Vagina (tissue), 2 donors: ENCODE measurements around the gene BIRC7. TPM values are rescaled to one million over a fixed set of nuclear protein-coding genes. Genes with fewer than 3 reads are reported as not detected.

Experiments used
- DNase-seq, 2 donors: peaks; one replicate each; pipeline ENCODE4 v3.0.0-alpha.2; 2017; ENCODE audit errors: extremely low spot score in 2 of 2
- H3K27ac ChIP-seq: fragments of 200-600 bp; sonication (generic); one replicate; pipeline ENCODE4 v1.5.1; 2019
- H3K27me3 ChIP-seq: fragments of 200-600 bp; sonication (generic); one replicate; pipeline ENCODE4 v1.5.1; 2019
- H3K36me3 ChIP-seq, 2 donors: fragments of 200-600 bp; sonication (generic); one replicate each; pipeline ENCODE4 v1.5.1; 2017 to 2019
- H3K4me1 ChIP-seq: fragments of 200-600 bp; sonication (generic); one replicate; pipeline ENCODE4 v1.5.1; 2019
- H3K4me3 ChIP-seq, 2 donors: fragments of 200-600 bp; sonication (generic); 1 replicate in 1 of 2; 2 replicates in 1 of 2; pipeline ENCODE4 v1.5.1; 2016 to 2019
- H3K9me3 ChIP-seq: fragments of 200-600 bp; sonication (generic); one replicate; pipeline ENCODE4 v1.5.1; 2019
- POLR2A ChIP-seq, 2 donors: fragments of 450-650 bp; IDR thresholded peaks; one replicate each; pipeline ENCODE4 v1.6.1; 2017; ENCODE audit warnings: antibody characterized with exemption in 2 of 2, mild to moderate bottlenecking in 2 of 2, moderate library complexity in 2 of 2
- POLR2AphosphoS5 ChIP-seq, 2 donors: sonication (generic); formaldehyde crosslinking; IDR thresholded peaks; one replicate each; pipeline ENCODE4 v1.9.0; 2017; ENCODE audit warnings: antibody characterized with exemption in 2 of 2, mild to moderate bottlenecking in 2 of 2, low read depth in 1 of 2; ENCODE audit not compliant: insufficient read depth in 1 of 2
- intact Hi-C: fragments of 100-400 bp; cut with DNase I; formaldehyde crosslinking; loops from one replicate; pipeline ENCODE4 v1.15.1; 2023
- total RNA-seq: library from RNA; depleted of rRNA; stranded (reverse); fragments of >200 nt; gene quantifications from one replicate; pipeline ENCODE4 v1.2.3, GENCODE V29; 2016
- TF ChIP-seq, protein P1 (sequence below), 3 experiments: fragments of 450-650 bp in 2 of 3; fragments of 200-600 bp in 1 of 3; sonication (generic) in 1 of 3; IDR thresholded peaks; one replicate each; pipeline ENCODE4 v1.5.1; 2017 to 2019; ENCODE audit warnings: antibody characterized with exemption in 3 of 3, mild to moderate bottlenecking in 2 of 3, moderate library complexity in 2 of 3

The BIRC7 gene
- total RNA-seq, 1 donor from 2014 or later: 2.7 TPM

DNA sequence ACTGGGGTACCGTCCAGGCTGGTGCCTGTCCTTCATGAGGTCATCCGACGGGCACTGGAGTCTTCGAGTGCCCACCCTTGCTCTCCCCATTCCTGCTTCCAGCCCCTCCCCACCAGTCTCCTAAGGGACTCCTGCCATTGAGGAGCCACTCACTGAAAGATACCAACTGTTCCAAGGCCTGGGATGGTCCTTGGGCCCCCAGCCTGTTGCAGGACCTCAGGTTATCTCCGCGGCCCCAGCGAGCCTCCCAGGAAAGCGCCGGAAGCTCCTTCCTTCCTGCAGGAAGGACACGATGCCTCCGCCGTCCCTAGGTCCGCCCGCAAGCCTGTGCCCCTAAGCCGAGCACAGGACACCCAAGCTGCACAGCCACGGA lies 17.3 kb downstream of the BIRC7 start:
- peak overlapping the region; percentile 36 to 40 for H3K4me3 ChIP-seq
- peaks cover 11% of the 10 kb centered on the region for H3K27me3 ChIP-seq
- H3K4me1 ChIP-seq: peaks cover 21% of the 10 kb centered on the region
- no peak for DNase-seq
- no peaks in the 10 kb centered on the region for H3K36me3 ChIP-seq
- intact Hi-C loops: no loop called here
- H3K27ac ChIP-seq: no peak overlapping the region
- no peaks in the 10 kb centered on the region for H3K9me3 ChIP-seq
- no peak for TF ChIP-seq POLR2AphosphoS5 (IDR thresholded peaks at IDR 0.05; ENCODE audit: insufficient read depth in 1 of 2, low read depth in 1 of 2)
- TF ChIP-seq POLR2A (IDR thresholded peaks at IDR 0.05): no peak
- TF ChIP-seq, protein P1, sequence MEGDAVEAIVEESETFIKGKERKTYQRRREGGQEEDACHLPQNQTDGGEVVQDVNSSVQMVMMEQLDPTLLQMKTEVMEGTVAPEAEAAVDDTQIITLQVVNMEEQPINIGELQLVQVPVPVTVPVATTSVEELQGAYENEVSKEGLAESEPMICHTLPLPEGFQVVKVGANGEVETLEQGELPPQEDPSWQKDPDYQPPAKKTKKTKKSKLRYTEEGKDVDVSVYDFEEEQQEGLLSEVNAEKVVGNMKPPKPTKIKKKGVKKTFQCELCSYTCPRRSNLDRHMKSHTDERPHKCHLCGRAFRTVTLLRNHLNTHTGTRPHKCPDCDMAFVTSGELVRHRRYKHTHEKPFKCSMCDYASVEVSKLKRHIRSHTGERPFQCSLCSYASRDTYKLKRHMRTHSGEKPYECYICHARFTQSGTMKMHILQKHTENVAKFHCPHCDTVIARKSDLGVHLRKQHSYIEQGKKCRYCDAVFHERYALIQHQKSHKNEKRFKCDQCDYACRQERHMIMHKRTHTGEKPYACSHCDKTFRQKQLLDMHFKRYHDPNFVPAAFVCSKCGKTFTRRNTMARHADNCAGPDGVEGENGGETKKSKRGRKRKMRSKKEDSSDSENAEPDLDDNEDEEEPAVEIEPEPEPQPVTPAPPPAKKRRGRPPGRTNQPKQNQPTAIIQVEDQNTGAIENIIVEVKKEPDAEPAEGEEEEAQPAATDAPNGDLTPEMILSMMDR (IDR thresholded peaks at IDR 0.05): no peak

DNA sequence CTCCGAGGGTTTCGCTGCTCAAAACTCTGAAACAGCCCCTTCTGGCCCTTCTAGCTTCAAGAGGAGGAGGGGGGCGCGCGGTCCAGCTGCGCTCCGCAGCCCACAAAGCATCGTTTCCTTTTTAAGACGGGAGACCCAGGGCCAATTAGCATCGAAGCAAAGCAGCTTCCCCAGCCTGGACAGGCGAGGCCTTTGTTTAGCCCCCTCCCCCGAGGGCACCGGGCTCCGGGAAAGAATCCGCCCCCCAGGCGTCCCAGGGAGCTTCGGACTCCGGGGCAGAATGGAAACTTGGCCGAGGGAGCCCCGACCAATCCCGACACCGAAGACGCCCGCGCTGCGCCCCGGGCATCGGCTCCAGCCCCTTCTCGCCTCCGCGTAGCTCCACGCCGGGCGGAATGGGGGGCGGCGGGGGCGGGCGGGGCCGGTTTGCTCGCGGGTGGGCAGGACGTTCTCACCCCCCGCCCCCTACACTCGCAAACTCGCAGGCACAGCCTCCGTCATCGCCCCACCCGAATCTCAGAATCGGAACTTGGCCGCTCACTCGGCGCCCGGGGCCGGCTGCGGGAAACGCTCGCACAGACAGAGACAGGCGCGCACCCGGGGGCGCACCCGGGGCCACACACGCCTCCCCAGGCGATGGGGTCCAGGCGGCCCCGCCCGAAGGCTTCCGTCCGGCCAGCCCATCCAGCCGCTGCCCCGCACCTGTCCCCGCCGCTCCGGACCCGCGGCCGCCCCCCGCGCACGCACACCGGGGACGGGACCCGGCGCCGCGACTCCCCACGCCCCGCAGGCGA lies 17.9 kb downstream of the BIRC7 start:
- Histone ChIP-seq H3K27ac (no peak overlapping the region), H3K27me3 (peaks cover 11% of the 10 kb centered on the region), H3K4me1 (peaks cover 21% of the 10 kb centered on the region), H3K36me3 (no peaks in the 10 kb centered on the region), H3K4me3 (peak overlapping the region; percentile 36 to 40), H3K9me3 (no peaks in the 10 kb centered on the region)
- intact Hi-C loops: no loop called here
- no peak for DNase-seq
- TF ChIP-seq, protein P1 (IDR thresholded peaks at IDR 0.05): no peak
- TF ChIP-seq POLR2A (IDR thresholded peaks at IDR 0.05): no peak
- TF ChIP-seq POLR2AphosphoS5 (IDR thresholded peaks at IDR 0.05; ENCODE audit: insufficient read depth in 1 of 2, low read depth in 1 of 2): no peak

DNA sequence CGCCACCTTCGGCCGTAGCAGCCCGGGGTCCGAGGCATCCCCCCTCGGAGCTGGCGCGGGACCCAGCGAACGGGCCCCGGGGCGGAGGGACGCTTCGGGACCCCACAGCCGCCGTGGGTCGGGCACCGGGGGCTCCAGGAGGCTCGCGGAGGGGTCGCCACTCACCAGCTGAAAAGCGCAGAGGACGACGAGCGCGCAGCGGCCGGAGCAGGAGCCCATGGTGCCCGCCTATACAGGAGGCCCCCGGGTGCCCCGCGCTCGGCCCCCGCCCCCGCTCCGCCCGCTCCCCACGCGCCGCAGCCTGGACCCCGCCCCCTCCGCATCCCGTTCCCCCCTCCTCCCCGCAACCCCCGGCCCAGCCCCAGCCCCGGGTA lies 18.5 kb downstream of the BIRC7 start, which contains the start of gene NKAIN4:
Gene NKAIN4, minus strand, starts transcription at position 232 of the 374 bp plus-strand sequence. Its CDS starts 13 bp downstream, at position 219.
- no peak for DNase-seq
- TF ChIP-seq, protein P1 (IDR thresholded peaks at IDR 0.05): no peak
- no peak for TF ChIP-seq POLR2AphosphoS5 (IDR thresholded peaks at IDR 0.05; ENCODE audit: insufficient read depth in 1 of 2, low read depth in 1 of 2)
- no peak for TF ChIP-seq POLR2A (IDR thresholded peaks at IDR 0.05)
- peak within 1 kb of the TSS; percentile 36 to 40 for H3K4me3 ChIP-seq

DNA sequence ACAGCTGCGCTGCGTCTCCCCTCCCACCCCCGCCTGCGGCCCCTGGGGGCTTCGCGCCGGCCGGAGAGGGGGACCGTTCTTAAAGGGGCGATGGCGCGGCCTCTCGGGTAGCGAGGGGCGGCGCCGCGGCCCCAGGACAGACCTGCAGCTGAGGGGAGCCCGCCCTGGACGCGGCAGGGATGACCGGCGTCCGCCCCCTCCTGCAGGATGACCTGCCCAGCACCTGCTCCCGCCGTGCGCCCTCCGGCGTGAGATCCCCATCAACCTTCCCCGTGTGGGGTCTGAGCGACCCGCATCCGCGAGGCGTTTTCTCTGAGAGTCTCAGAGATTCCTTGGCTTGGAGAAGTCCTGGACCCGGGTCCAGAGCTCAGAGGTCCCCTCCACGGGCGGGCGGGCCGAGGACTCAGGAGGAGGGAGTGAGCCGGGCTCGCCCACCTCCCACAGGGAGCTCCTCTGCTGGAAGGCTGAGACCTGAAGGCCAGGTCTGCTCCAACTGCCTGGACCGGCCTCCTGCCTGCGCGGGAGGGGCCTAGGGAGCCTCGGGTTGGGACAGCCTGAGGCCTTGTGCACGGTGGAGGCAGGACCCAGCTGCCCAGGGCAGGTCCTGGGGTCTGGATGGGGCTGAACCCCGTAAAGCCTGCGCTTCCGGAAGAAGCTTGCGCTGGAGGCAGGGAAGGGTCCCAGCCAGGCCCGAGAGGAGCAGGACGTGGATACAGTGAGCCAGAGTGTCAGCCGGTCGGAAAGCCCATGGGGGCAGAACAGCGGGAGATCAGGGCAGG lies 19.1 kb downstream of the BIRC7 start:
- DNase-seq: no peak
- Histone ChIP-seq H3K4me1 (peaks cover 21% of the 10 kb centered on the region), H3K27me3 (peaks cover 11% of the 10 kb centered on the region), H3K9me3 (no peaks in the 10 kb centered on the region), H3K36me3 (no peaks in the 10 kb centered on the region), H3K27ac (no peak overlapping the region), H3K4me3 (peak overlapping the region; percentile 36 to 40)
- TF ChIP-seq POLR2AphosphoS5 (IDR thresholded peaks at IDR 0.05; ENCODE audit: insufficient read depth in 1 of 2, low read depth in 1 of 2) (no peak), POLR2A (IDR thresholded peaks at IDR 0.05) (no peak)
- TF ChIP-seq, protein P1 (IDR thresholded peaks at IDR 0.05): no peak
- intact Hi-C loops: no loop called here

More for the DNA sequence above, 18.5 kb downstream of the BIRC7 start, which contains the start of gene NKAIN4:
- Histone ChIP-seq H3K4me1 (peaks cover 21% of the 10 kb centered on the region), H3K27me3 (peaks cover 11% of the 10 kb centered on the region), H3K27ac (no peak within 1 kb of the TSS), H3K36me3 (no peaks in the 10 kb centered on the region), H3K9me3 (no peaks in the 10 kb centered on the region)
- intact Hi-C loops: no loop called here
